Measurements from ENCODE around the gene DGKI.

- no peak for TF ChIP-seq CTCF (conservative IDR thresholded peaks at IDR 0.05 in 1 of 2, IDR thresholded peaks at IDR 0.05 in 1 of 2; ENCODE audit: low read depth in 1 of 2, low read length in 2 of 2)
- TF ChIP-seq EZH2 (IDR thresholded peaks at IDR 0.05; ENCODE audit: low read length, missing control alignments): no peak
Observed at GRCh38 chr7:137636376-137636775, 210.4 kb downstream of the DGKI start.
